Coronary artery (tissue), 2 donors: ENCODE data around the gene TMEM30A.

Experiments used
- DNase-seq: peaks from one replicate; pipeline ENCODE4 v3.0.0-alpha.2; 2017; ENCODE audit warnings: low spot score
- H3K27ac ChIP-seq, 2 donors: fragments of 200-600 bp; sonication (generic); one replicate each; pipeline ENCODE4 v1.5.1; 2016 to 2019
- H3K4me3 ChIP-seq: fragments of 200-600 bp; sonication (generic); 2 replicates; pipeline ENCODE4 v1.5.1; 2016; ENCODE audit warnings: mild to moderate bottlenecking, moderate library complexity
- CTCF ChIP-seq: fragments of 200-600 bp; sonication (generic); IDR thresholded peaks from one replicate; pipeline ENCODE4 v1.5.1; 2019; ENCODE audit warnings: antibody characterized with exemption

TMEM30A gene

GRCh38 chr6:75236630-75237029, 48.0 kb downstream of the TMEM30A start:
- no peak for TF ChIP-seq CTCF
- no peak for DNase-seq

GRCh38 chr6:75235271-75235670, 49.3 kb downstream of the TMEM30A start:
- no peak for TF ChIP-seq CTCF
- Histone ChIP-seq H3K27ac (no peak overlapping the region), H3K4me3 (no peak overlapping the region)
- no peak for DNase-seq

More at GRCh38 chr6:75236630-75237029, 48.0 kb downstream of the TMEM30A start:
- no peak overlapping the region for H3K27ac ChIP-seq
- H3K4me3 ChIP-seq: no peak overlapping the region

DNA sequence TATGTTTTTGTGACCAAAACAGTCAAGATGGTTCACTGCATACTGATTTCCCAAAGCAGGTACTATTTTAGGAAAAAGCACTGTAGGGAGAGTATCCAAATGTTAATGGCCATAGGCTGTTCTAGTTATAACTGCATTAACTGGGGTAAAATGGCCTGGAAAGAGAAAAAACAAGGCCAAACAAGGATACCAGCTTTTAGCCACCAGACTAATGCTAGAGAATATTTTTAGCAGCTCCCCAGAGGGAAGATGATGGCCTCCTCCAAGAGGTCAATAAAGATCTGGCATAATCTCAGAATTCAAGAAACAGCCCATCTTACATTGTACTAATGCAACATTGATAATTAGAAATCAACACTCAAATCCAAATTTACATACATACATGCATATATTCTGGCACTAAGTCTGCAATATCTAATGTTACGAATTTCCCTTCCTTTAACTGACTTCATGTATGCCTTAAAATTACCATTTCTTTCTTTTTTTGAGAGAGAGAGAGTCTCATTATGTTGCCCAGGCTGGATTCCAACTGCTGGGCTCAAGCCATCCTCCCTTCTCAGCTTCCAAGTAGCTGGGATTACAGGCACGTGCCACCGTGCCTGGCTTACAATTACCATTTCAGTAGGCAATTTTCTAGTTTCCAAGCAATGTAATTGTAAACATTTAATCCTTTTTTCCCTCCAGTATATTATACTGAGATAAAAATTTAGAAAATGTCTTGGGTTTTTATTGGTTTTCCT, 50.3 kb downstream of the TMEM30A start:
- DNase-seq: no peak
- H3K27ac ChIP-seq: peak overlapping the region; percentile 34 to 42
- H3K4me3 ChIP-seq: no peak overlapping the region
- no peak for TF ChIP-seq CTCF

DNA sequence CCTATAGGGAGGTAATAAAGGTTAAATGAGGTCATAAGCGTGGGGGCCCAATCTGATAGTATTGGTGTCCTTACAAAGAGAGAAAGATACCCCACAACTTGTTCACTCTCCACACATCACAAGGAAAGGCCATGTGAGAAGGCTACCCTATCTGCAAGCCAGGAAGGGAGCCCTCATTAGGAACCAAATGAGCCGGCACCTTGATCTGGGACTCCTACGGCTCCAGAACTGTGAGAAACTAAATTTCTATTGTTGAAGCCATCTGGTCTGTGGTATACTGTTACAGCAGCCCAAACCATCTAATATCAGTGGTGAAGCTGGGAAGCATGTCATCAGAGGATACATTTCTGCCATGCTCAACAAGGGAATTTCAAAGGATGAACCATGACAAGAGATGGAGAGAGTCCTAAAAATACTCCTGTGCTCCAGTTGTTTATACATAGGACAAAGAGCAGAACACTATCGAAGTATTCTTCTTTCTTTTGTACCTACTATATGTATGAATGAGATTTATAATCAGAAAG, 51.4 kb downstream of the TMEM30A start:
- no peak overlapping the region for H3K4me3 ChIP-seq
- DNase-seq: no peak
- peak overlapping the region in 1 of 2 donors; percentile 3 for H3K27ac ChIP-seq
- TF ChIP-seq CTCF: no peak

DNA sequence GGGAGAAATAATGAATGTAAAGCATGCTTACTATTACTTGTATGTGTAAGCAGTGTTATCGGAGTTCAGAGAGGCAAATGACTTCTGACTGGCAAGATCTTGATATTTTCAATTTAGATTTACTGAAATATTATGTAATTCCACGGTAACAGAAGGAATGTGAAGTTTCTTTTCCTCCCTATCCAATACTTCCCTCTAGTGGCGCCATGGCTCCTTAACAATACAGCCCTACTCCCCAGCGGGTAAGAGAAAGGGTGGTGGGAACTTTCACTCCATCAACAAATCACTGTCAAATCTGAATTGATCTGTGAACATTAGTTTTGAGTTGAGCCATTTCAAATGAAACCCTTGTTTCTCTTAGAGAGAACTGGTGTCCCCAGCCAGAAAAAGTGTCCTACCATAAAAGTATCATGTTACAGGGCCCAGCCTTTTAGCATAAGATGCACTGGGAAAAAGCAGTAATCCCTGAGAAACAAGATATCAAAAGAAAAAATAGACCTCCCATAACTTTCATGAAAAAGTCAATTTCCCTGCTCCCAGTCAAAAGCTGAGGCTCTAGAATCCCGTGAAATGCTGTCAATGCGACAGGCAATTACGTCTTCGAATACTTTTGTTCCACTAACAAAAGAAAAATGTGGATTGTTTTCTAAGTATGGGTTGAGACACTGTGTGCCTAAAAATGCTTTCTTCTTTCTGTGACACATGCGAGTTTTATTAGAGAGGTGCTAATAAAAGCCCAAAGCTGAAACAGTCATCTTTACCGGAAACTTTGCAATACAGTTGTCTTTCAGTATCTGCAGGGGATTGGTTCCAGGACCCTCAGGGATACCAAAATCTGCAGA, 53.9 kb downstream of the TMEM30A start:
- DNase-seq: no peak
- H3K4me3 ChIP-seq: no peak overlapping the region
- TF ChIP-seq CTCF: peak; percentile 68
- H3K27ac ChIP-seq: no peak overlapping the region

DNA sequence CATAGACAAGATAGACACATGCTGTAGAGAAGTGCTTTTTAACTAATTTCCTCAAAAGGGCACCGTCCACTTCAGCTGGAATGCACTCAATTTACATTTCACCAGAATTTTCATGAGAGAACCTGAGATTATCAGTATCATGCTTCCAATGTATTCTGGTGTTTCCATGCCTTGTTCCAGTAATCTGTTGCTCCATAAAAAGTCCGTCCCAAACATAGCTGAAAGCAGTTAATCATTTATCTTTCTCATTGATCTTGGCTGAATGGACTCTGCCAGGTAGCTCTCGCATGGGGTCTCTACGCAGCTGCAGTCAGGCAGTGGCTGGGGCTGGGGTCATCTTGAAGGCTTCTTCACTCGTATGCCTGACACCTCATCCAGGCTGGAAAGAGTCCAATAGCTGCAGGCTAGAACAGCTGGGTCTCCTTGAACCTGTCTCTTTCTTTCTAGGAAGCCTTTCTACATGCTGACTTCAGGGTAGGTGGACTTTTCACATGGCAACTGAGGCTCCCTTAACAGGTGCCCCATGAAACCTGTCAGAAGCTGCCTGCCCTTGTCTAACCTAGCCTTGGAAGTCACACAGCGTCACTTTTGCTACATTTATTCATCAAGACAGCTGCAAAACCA, 60.2 kb downstream of the TMEM30A start:
- no peak for TF ChIP-seq CTCF
- Histone ChIP-seq H3K27ac (no peak overlapping the region), H3K4me3 (no peak overlapping the region)
- no peak for DNase-seq
